MG63 (cell line): ENCODE measurements around the gene PAK3. TPM values are rescaled to one million over a fixed set of nuclear protein-coding genes. Genes with fewer than 3 reads are reported as not detected.

Experiments
- DNase-seq: peaks from one replicate; pipeline ENCODE4 v3.0.0-alpha.2; 2020
- H3K27me3 ChIP-seq: fragments of 250-450 bp; sonication (Bioruptor Pico); 2 replicates; pipeline ENCODE4 v1.5.1; 2020; ENCODE audit warnings: mild to moderate bottlenecking, moderate library complexity
- H3K36me3 ChIP-seq: fragments of 250-450 bp; sonication (Bioruptor Pico); 2 replicates; pipeline ENCODE4 v1.5.1; 2020; ENCODE audit warnings: mild to moderate bottlenecking, moderate library complexity
- H3K4me3 ChIP-seq: fragments of 250-450 bp; sonication (Bioruptor Pico); 2 replicates; pipeline ENCODE4 v1.5.1; 2020; ENCODE audit warnings: mild to moderate bottlenecking, moderate library complexity
- H3K9me3 ChIP-seq: fragments of 250-450 bp; sonication (Bioruptor Pico); 2 replicates; pipeline ENCODE4 v1.5.1; 2020; ENCODE audit warnings: mild to moderate bottlenecking, moderate library complexity
- total RNA-seq: library from RNA; depleted of rRNA; stranded (reverse); fragments of >200 nt; shearing (Covaris generic); gene quantifications from 2 replicates; pipeline ENCODE4 v1.2.3, GENCODE V29; 2014; ENCODE audit warnings: low replicate concordance; rRNA removed

PAK3 gene
- total RNA-seq: not detected in 2 replicates

DNA sequence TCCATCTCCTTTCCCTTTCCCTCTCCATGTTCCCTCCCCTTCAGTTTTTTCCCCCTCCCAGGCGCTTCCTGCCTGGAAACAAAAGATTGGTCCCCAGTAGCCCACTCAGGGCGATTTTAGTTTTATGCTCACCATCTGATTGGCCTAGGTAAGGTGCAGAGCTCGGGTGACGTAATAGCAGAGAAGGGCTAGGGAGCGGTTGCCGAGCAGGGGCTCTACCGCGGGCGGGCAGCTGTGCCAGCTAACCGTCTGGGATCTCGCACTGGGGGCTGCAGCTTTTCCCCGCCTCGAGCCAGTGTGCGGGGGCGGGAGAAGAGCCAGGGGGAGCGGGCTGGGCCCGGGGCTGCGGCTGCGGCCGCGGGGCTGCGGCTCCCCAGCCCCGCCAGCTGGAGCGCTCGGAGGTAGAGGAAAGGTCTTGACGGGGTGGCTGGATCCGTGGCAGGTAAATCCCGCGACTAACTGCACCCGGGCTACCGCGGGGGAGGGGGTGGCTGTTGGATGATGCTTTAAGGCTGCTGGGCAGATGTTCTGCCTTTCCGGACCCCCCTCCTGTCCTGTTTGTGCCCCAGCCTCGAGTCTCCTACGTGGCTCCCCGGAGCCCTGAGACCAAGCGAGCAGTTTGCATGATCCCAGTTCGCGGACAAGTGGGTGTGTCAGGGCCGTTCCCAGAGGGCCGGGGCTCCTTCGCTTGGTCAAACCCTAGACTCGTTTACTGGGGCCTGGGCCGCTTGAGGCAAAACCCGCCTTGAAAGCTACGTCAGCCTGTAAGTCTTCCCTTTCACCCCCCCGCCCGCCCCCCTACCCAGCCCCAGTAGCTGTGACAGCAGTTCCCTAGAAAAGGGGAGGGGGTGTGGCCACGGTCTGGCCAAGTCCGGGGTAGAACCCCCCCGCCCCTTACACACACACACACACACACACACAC, at the start of gene PAK3:
Gene PAK3, plus strand, starts transcription at position 218 of the 922 bp plus-strand sequence. CDS start 26,913 bp downstream, outside the sequence.
- peak within 1 kb of the TSS; percentile 34 for H3K4me3 ChIP-seq
- peak; percentile 25 for DNase-seq
- no peaks in the 10 kb centered on the region for H3K9me3 ChIP-seq
- H3K36me3 ChIP-seq: no peaks in the 10 kb centered on the region
- H3K27me3 ChIP-seq: no peaks in the 10 kb centered on the region

DNA sequence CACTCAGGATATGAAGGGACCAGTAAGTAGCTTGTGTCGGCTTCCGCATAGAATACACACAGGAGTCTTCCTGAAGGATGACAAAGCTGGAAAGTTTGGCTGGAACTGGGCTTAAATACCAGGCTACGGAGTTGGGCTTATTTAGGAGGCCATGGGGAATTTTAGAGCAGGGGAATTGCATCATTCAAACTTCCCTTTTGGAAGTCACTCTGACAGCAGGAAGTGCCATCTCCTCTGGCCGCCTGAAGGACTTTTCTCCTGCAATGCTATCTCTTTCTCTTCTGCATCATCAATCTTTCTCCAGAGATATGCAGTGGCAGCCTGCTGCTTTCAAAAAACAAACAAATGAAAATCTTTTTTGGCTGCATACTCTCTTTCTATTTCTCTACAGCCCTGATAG, 48.4 kb upstream of the PAK3 start:
- DNase-seq: no peak
- Histone ChIP-seq H3K9me3 (no peaks in the 10 kb centered on the region), H3K36me3 (no peaks in the 10 kb centered on the region), H3K27me3 (no peaks in the 10 kb centered on the region), H3K4me3 (no peak overlapping the region)

DNA sequence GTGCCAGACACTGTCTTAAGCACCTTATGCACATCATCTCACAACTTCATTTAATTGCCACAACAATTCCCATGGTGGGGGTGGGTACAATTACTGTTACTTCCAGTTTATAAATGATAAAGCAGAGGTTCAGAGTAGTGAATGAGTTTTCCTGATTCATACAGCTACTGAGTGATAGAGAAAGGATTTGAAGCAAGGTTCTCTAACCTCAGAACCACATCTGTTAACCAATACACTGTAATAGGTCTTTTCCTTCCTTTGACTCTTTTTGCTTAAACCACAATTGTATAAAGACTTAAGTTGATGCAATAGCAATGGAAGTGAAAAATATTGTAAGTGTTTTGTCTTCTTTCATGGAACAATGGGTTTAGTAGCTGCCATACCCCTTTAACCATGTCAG, 43.5 kb upstream of the PAK3 start:
- no peak overlapping the region for H3K4me3 ChIP-seq
- DNase-seq: no peak
- no peaks in the 10 kb centered on the region for H3K36me3 ChIP-seq
- no peaks in the 10 kb centered on the region for H3K27me3 ChIP-seq
- no peaks in the 10 kb centered on the region for H3K9me3 ChIP-seq

DNA sequence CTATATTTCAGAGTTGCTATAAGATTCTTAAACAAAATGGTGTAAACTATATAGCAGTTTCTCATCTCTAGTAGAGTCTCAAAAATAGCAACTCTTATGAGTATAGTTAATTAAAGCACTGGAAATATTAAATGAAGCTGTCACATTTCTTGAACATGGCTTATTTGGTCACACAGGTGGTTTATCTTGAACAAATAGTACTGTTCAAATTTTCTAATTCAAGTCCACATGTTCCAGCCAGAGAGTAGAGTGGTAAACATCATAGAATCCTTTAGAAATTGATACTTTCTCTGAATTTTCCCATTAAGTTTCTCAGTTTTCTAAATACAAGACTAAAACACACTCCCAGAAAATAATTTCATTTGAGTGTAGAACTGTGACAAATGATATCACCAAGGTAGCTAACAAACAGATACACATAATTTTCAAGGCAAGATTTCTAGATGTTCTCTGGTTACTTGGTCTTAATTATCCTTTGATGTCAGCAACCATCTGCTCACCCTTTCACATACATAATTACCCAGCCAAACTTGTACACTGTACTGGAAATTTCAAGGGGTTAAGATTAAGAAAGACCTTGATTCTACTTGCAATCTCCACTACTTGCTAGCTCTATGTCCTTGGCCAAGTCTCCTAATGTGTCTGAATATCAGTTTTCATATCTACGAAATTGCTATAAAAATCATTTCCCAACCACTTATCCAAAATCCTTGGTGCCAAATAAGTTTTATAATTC, 24.3 kb upstream of the PAK3 start:
- no peak for DNase-seq
- no peaks in the 10 kb centered on the region for H3K36me3 ChIP-seq
- H3K9me3 ChIP-seq: no peaks in the 10 kb centered on the region
- no peak overlapping the region for H3K4me3 ChIP-seq
- no peaks in the 10 kb centered on the region for H3K27me3 ChIP-seq

DNA sequence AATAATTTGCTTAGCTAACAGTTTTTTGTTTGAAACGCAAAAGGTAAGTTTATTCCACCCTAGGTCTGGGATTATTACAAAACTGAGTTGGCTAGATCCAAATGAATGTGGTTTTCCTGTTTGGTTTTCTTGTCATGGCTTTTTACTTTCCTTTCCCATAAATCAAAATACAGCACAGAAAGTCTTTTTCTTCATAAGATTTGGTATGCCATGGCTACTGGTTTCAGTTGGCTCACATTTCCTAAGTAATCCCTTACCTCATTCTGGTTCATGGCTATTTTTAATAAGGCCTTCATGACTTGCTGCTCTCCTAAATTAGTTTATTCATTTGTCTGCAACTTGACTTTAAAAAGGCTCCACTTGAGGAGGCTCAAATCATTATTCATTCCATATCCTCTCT, 12.9 kb upstream of the PAK3 start:
- no peak overlapping the region for H3K4me3 ChIP-seq
- no peaks in the 10 kb centered on the region for H3K27me3 ChIP-seq
- H3K9me3 ChIP-seq: no peaks in the 10 kb centered on the region
- no peaks in the 10 kb centered on the region for H3K36me3 ChIP-seq
- no peak for DNase-seq

DNA sequence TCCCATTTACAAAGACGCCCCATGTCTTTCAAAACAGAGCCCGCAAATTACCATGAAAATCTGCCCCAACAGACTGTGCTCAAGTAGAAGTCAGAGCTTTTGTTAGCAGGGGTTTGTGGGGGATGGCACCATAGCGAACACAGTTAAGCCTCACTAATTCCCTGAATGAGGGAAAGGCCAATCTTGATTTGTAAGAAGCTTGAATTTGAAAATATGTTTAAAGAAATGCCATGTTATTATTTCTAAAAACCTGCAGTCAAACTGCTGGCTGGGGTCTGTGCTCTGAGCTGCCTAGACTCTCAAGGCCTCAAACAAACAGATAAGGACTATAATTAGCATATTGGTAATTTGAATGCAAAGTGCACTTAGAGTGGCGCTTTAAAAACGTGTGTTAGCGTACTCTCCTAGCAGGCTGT, 9.4 kb upstream of the PAK3 start:
- H3K9me3 ChIP-seq: no peaks in the 10 kb centered on the region
- no peaks in the 10 kb centered on the region for H3K27me3 ChIP-seq
- no peak overlapping the region for H3K4me3 ChIP-seq
- H3K36me3 ChIP-seq: no peaks in the 10 kb centered on the region
- DNase-seq: no peak

DNA sequence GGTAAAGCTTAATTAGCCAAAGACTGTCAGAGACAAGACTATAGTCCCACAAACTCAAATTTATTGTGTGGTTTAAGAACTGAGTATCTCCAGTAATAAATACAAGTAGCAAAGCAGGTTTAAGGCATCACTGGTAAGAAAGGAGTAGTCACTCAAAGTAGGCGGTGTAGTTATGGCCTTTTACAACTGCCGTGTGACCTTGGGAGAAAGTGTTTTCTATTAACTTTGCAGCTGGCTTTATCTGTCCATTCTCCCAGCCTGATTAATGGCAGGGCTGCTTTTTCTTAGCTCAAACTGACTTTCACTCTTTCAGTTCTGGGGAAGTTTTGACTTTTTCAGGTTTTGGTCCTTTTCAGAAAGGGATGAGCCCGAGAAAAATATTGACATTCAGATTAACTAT, 7.4 kb upstream of the PAK3 start:
- no peak for DNase-seq
- Histone ChIP-seq H3K27me3 (no peaks in the 10 kb centered on the region), H3K36me3 (no peaks in the 10 kb centered on the region), H3K4me3 (no peak overlapping the region), H3K9me3 (no peaks in the 10 kb centered on the region)

DNA sequence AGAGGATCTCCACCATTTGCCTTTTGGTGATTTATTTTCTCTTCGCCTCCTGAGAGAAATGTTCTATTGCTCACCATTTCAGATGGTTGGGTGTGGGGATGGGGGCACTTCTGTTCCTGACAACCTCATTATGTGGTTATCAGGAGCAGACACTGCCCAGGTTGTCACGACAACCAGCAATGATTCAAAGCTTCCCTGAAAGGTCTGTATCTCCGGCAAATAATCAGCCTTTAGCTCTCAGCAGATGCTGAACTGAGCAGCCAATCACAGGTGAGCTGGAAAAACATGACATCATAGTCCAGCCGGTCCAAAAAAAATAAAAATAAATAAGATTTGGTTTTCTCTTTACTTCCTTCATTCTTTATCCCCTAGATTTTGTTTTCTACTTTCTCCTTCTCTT, 5.5 kb upstream of the PAK3 start:
- Histone ChIP-seq H3K9me3 (no peaks in the 10 kb centered on the region), H3K36me3 (no peaks in the 10 kb centered on the region), H3K27me3 (no peaks in the 10 kb centered on the region), H3K4me3 (no peak overlapping the region)
- no peak for DNase-seq

DNA sequence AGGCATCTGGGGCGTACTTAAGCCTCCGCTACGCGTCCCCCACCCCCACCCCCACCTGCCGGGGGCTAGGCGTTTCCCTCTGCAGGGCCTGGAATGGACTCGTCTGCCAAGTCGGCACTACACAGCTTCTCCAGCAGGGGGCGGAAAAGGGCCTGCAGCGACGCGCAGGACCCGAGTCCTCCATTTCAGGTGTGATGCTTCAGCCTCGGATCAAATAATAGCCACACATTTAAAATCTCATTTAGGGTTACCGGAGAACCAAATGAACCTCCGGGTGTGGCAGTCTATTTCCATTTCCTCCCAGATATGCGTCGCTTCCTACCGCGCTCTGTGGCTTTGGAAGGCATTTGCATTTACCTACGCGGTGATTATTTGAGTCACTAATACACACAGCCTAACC, 2.9 kb downstream of the PAK3 start:
- H3K9me3 ChIP-seq: no peaks in the 10 kb centered on the region
- H3K36me3 ChIP-seq: no peaks in the 10 kb centered on the region
- no peaks in the 10 kb centered on the region for H3K27me3 ChIP-seq
- H3K4me3 ChIP-seq: no peak overlapping the region
- DNase-seq: no peak

DNA sequence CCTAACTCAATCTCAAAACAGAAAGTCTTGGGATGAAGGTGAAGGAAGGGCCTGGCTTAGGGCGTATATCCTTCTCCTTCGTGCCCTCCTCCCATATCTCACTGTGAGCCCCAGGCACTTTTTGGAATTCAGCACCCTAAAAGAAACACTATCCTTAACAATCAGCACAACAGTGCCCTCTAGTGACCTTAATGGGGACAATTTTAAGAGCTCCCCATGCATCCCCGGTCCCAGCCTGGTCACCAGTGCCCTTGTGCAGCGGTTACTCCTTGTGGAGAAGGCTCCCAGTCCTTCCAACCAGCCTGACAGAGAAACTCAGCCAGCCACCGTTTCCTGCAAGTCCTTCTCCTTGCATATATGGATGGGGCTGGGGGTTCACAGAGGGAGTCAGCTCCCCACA, 4.2 kb downstream of the PAK3 start:
- DNase-seq: no peak
- H3K36me3 ChIP-seq: no peaks in the 10 kb centered on the region

DNA sequence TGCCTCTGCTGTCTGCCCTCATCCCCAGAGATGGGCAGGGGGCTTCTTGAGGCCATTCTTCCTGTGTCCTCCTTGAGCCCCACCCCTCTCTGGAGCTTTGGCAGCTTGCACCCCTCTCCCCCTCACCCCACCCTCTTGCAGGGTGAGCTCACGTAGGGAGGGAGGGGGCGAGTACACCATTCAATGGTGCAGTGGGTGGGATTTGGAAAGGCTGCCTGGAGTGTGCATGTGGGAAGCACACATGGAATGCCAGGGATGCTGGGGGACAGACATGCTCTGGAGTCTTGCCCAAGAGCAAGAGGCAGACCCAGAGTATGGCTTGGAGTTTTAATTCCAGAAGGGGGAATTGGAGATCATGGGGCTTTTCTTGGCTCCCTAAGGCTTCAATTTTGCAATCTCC, 5.6 kb downstream of the PAK3 start:
- no peak overlapping the region for H3K4me3 ChIP-seq
- H3K9me3 ChIP-seq: no peaks in the 10 kb centered on the region
- no peaks in the 10 kb centered on the region for H3K36me3 ChIP-seq
- H3K27me3 ChIP-seq: no peaks in the 10 kb centered on the region
- DNase-seq: no peak

More for the DNA sequence above, 4.2 kb downstream of the PAK3 start:
- Histone ChIP-seq H3K27me3 (no peaks in the 10 kb centered on the region), H3K4me3 (no peak overlapping the region), H3K9me3 (no peaks in the 10 kb centered on the region)

DNA sequence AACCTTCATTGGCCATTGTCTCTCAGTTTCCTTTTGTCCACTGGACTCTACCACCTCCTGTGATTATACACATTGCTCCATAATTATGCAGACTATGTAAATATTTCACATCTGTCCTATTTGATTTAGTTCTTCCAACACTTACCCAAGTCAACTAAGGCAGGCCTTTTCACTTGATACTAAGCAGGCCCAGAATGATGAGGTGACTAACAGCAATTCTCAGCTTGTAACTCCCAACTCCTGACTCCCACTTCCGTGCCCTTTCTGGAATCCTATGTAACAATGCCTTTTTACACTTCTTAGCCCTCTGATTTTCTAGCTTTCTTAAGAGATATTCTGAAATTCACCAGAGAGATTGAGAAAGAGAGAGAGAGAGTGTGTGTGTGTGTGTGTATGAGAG, 6.6 kb downstream of the PAK3 start:
- Histone ChIP-seq H3K4me3 (no peak overlapping the region), H3K36me3 (no peaks in the 10 kb centered on the region), H3K9me3 (no peaks in the 10 kb centered on the region), H3K27me3 (no peaks in the 10 kb centered on the region)
- no peak for DNase-seq

DNA sequence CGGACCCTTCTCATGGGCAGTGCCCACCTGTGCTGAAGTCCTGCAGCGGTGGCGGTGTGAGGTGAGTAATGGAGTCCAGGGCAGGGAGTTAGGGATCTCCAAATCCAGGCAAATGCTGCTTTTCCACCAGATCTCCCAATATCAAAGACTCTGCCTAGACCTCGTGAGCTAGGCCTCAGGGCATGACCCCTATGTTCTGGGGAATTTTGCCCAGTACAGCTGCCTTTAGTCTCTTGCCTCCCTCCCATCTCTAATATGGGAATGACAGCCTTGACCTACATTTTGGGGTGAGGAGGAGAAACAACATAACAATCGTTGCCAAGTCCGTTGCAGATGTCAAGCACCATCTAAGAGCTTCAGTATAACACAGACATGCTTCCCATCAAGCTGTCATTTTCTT, 7.3 kb downstream of the PAK3 start:
- no peak for DNase-seq
- Histone ChIP-seq H3K9me3 (no peaks in the 10 kb centered on the region), H3K27me3 (no peaks in the 10 kb centered on the region), H3K4me3 (no peak overlapping the region), H3K36me3 (no peaks in the 10 kb centered on the region)

DNA sequence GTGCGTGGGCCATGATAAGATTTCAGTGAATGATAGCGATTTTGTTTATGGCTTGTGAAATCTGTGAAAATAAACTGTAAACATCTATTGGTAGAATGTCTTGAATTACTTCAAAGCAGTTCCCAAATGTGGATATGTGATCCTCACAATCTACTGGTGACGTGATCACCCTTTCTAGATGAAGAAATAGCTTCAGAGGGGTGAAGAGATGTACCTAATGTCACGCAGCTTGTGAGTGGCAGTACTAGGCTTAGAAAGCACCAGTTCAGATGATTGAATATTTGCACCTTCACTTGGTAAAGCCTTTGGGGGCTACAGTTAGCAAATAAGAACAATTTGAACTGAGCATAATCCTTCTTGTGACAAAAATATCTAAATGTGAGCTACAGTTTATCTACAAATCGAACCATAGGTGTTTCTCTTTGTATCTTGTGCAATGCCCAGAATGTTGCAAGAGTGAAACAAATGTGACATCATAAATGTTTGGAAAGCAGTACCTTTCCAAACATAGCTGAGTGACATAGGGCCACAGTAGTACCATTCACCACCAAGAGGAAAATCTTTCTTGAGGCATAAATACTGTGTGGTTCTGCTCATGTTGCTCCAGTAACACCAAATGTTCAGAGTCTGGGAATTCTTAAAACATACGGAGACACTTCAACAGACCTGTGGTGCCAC, 14.2 kb downstream of the PAK3 start:
- no peaks in the 10 kb centered on the region for H3K27me3 ChIP-seq
- no peak for DNase-seq
- H3K4me3 ChIP-seq: no peak overlapping the region
- no peaks in the 10 kb centered on the region for H3K9me3 ChIP-seq
- no peaks in the 10 kb centered on the region for H3K36me3 ChIP-seq

DNA sequence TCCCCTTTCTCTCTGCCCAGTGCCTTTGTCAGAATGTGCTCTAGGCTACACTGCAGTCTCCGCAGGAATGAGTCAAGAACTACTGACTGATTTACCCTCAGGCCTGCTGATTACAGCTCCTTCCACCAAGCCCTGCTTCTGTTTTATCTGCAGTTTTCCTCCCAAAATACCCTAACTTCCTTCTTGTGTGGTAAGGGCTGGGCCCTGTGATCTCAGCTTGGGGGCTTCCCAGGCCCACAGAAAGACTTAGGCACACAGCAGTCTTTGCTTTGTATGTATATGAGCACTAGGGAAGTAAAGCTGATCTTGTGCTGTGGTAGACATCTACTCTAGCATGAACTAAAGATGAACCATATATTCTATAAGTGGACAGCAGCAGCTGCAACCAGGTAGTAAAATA, 18.8 kb downstream of the PAK3 start:
- no peak for DNase-seq
- Histone ChIP-seq H3K9me3 (no peaks in the 10 kb centered on the region), H3K36me3 (no peaks in the 10 kb centered on the region), H3K4me3 (no peak overlapping the region), H3K27me3 (no peaks in the 10 kb centered on the region)

DNA sequence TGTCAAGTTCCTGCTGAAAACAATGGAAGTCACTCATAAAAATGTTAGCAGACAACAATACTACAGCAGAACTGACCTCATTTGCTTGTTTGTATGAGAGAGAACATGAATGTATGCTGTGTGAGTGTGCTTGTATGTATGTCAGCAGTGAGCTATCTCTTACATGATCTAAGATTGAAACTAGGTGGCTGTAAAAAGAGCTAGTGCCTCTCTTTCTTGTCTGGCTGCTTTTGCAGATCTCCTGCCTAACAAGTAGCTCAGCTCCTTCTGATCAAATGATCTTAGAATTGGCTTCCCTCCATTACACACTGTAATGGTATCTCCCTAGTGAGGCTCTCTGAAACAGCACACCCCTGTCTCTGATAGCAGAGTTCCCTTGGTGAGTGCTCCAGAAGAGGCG, 20.7 kb downstream of the PAK3 start:
- H3K27me3 ChIP-seq: no peaks in the 10 kb centered on the region
- no peaks in the 10 kb centered on the region for H3K36me3 ChIP-seq
- DNase-seq: no peak
- no peaks in the 10 kb centered on the region for H3K9me3 ChIP-seq
- no peak overlapping the region for H3K4me3 ChIP-seq

DNA sequence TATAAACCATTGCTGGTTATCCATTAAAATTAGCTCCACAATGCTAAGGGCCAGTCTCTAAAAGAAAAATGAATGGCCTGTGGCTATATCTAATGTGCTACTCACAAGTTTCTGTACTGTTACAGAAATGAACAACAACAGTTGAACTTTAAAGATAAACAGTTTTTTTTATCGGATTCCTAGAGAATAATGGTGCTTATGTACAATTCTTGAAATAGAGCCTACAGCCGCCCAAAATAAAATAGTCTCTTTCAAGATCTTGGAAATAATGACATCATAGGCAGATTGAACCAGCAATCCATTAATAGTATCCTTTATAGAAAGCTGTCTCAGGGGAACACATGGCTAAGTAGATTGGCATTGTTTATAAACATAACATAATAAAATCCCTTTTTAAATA, 23.4 kb downstream of the PAK3 start:
- H3K4me3 ChIP-seq: no peak overlapping the region
- H3K27me3 ChIP-seq: no peaks in the 10 kb centered on the region
- no peaks in the 10 kb centered on the region for H3K9me3 ChIP-seq
- DNase-seq: no peak
- H3K36me3 ChIP-seq: no peaks in the 10 kb centered on the region
